Retinal pigment epithelial cell (primary cell): ENCODE results near the gene MMRN2.

Experiments
- DNase-seq: peaks from one replicate; pipeline ENCODE4 v3.0.0-alpha.2; 2010; ENCODE audit warnings: low read depth
- H3K4me3 ChIP-seq: 2 replicates; pipeline ENCODE4 v1.5.1; 2011; ENCODE audit warnings: mild to moderate bottlenecking, low read length, control low read depth, moderate library complexity
- TF ChIP-seq, protein P1 (sequence below): conservative IDR thresholded peaks from 2 replicates; pipeline ENCODE4 v1.5.1; 2011; ENCODE audit warnings: low read depth, low read length, control low read depth, inconsistent platforms

The MMRN2 gene

DNA sequence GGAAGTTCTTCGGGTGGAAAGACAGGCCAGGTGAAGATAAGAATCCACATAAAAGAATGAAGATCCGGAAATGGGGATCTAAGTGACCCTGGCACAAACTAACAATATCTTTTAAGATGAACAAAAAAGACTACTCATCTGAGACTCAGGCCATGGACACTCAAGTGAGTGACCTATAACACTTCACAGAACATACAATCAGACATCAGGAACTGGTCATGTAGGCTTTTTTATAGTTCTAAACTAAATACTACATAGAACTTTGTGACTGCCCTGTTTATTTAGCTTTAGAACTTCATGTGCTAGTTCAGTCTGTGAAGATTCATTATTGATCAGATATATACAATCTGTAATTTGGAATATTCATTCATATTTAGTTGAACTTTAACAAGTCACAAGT lies 52.8 kb downstream of the MMRN2 start:
- DNase-seq: no peak
- no peak overlapping the region for H3K4me3 ChIP-seq
- TF ChIP-seq, protein P1, sequence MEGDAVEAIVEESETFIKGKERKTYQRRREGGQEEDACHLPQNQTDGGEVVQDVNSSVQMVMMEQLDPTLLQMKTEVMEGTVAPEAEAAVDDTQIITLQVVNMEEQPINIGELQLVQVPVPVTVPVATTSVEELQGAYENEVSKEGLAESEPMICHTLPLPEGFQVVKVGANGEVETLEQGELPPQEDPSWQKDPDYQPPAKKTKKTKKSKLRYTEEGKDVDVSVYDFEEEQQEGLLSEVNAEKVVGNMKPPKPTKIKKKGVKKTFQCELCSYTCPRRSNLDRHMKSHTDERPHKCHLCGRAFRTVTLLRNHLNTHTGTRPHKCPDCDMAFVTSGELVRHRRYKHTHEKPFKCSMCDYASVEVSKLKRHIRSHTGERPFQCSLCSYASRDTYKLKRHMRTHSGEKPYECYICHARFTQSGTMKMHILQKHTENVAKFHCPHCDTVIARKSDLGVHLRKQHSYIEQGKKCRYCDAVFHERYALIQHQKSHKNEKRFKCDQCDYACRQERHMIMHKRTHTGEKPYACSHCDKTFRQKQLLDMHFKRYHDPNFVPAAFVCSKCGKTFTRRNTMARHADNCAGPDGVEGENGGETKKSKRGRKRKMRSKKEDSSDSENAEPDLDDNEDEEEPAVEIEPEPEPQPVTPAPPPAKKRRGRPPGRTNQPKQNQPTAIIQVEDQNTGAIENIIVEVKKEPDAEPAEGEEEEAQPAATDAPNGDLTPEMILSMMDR: no peak

DNA sequence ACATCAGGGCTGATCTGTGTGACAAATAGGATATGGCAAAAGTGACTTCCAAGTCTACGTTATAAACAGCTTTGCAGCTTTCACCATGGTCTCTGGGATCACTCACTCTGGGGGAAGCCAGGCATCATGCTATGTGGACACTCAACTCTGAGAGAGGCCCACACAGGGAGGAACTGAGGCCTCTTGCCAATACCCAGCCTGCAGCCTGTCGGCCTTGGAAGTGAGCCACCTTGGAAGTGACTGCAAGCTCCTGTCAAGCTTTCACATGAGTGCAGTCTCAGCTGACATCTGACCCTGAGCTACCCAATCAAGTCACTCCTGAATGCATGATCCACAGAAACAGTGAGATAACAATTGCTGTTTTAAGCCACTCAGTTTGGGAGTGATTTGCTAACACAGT lies 56.5 kb downstream of the MMRN2 start:
- peak; percentile 14 for DNase-seq
- TF ChIP-seq, protein P1: no peak
- no peak overlapping the region for H3K4me3 ChIP-seq

DNA sequence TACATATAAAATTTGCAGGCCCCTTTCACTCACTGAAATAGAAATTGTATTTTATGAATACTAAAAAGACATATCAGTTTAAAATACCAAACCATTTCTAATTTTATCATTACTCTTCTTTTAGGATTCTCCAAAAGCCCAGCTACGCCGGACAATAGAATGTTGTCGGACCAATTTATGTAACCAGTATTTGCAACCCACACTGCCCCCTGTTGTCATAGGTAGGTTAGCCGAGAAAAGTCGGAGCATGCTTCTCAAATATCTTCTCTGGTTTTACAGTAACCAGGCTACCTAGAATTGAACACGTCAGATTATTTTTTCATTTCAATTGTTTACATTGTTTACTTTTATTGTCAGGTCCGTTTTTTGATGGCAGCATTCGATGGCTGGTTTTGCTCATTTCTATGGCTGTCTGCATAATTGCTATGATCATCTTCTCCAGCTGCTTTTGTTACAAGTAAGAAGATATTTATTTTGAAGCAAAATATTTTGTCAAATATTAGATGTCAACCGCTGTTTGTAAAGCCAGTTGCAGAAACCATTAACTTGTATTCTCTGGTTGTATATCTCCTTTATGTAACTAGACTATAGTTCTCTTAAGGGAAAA lies 57.6 kb downstream of the MMRN2 start:
- H3K4me3 ChIP-seq: no peak overlapping the region
- TF ChIP-seq, protein P1: peak; percentile 77
- peak; percentile 23 for DNase-seq

DNA sequence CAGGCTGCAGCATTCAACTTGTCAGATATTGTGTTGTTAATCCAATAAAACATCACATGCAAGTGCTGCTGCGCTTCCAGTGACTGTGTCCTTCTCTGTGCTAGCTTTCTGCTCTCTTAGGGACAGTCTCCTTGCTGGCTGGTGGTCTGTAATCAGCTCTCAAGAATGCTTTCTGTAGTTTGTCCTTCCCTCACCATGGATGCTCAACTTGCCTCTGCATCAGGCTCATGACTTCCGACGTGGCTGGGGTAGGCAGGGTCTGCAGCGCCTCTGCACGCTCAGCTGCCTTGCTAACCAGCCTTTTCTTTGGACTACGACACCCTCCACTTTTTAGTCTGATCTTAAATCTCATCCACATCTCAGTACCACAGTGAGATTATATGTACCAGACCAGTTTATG lies 58.3 kb downstream of the MMRN2 start:
- peak; percentile 4 for DNase-seq
- H3K4me3 ChIP-seq: no peak overlapping the region
- TF ChIP-seq, protein P1: no peak

DNA sequence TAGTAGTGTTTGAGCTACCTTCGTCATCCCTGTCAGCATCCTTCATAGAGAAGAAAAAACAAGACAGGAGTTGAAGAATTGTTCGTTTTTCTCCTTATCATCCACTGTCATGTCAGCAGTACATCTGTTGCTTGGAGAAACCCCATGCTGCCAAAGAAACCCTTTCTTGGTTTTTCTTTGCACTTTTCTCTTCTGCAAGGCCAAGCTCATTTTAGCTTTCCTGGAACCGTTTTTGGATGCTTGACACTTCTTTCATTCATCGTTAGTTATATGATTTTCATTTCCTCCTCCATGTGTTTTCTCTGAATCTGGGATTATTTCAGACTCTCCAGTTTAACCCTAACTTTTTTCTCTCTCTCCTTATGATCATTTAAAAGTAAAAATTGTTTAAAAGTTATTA lies 58.9 kb downstream of the MMRN2 start:
- no peak for DNase-seq
- TF ChIP-seq, protein P1: no peak
- H3K4me3 ChIP-seq: no peak overlapping the region

DNA sequence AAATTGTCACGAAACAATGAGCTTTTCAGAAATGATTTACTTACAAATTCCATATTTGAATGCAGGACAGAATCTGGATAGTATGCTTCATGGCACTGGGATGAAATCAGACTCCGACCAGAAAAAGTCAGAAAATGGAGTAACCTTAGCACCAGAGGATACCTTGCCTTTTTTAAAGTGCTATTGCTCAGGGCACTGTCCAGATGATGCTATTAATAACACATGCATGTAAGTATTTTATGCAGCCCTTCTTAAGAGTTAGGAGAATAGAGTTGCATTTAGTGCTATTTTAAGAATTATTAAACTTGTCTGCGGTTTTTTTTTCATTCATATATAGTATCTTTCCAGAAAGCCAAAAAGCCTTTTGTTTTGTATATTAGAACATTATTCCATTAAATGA lies 67.4 kb downstream of the MMRN2 start:
- TF ChIP-seq, protein P1: no peak
- no peak overlapping the region for H3K4me3 ChIP-seq
- no peak for DNase-seq

DNA sequence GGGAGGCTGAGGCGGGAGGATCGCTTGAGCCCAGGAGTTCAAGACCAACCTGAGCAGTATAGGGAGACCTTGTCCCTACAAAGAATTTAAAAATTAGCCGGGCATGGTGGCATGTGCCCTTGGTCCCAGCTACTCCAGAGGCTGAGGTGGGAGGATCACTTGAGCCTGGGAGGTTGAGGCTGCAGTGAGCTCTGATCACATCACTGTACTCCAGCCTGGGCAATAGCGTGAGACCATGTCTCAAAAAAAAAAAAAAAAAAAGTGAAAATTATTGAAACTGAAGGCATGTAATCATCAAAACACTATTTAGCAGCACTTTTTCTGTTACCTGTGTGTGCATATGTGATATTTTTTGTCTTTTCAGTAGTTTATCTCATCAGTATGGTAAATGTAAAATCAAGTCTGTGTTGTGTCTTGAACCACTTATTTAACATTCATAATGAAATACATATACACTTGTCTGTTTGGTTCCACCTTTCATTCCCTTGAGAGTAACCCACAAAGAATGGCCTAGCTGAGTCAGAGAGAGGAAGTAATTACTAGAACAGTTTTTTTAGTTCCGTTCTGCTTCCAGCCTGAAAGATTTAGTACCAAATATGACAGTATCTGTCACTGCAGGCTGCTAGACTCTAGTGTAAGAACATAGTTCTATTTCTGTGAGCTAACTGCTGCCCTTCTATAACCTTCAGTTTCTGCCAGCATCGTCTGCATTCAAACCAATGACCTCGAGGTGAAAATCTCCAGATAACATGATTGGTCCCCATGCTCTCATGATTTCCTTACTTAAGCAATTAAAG lies 68.6 kb downstream of the MMRN2 start:
- TF ChIP-seq, protein P1: no peak
- DNase-seq: no peak
- H3K4me3 ChIP-seq: no peak overlapping the region
